Calu3 (cell line): ENCODE measurements around the gene ZBTB16. TPM values are rescaled to one million over a fixed set of nuclear protein-coding genes. Genes with fewer than 3 reads are reported as not detected.
A peak's percentile ranks its signal among the peaks of the same experiment; 100 is the strongest.

Experiments used
- BruUV-seq: library from RNA; stranded (reverse); fragments of 400-500 nt; replicated peaks from 2 replicates; lab custom pipeline; 2021; lab: Mats Ljungman, UMichigan
- CTCF ChIA-PET: fragments of 300-600 bp; sonication (Branson Sonifier 250); formaldehyde crosslinking; loops from one replicate; lab custom pipeline; 2022; ENCODE audit warnings: antibody characterized with exemption; lab: Charles Lee
- DNase-seq: peaks from one replicate; pipeline ENCODE4 v3.0.0; 2022
- H3K27ac Mint-ChIP-seq: one replicate; pipeline ENCODE4 v1.8.0; 2022; ENCODE audit warnings: mixed read lengths; ENCODE audit not compliant: unreplicated experiment
- H3K27me3 Mint-ChIP-seq: one replicate; pipeline ENCODE4 v1.8.0; 2022; ENCODE audit warnings: mixed read lengths; ENCODE audit not compliant: unreplicated experiment
- H3K36me3 Mint-ChIP-seq: one replicate; pipeline ENCODE4 v1.8.0; 2022; ENCODE audit warnings: mild to moderate bottlenecking, moderate library complexity, mixed read lengths; ENCODE audit not compliant: insufficient read depth, unreplicated experiment
- H3K4me1 Mint-ChIP-seq: one replicate; pipeline ENCODE4 v1.8.0; 2022; ENCODE audit warnings: mild to moderate bottlenecking, low read depth, mixed read lengths; ENCODE audit not compliant: unreplicated experiment
- H3K4me3 Mint-ChIP-seq: one replicate; pipeline ENCODE4 v1.8.0; 2022; ENCODE audit warnings: mild to moderate bottlenecking, low read depth, moderate library complexity, mixed read lengths; ENCODE audit not compliant: unreplicated experiment
- H3K9me3 Mint-ChIP-seq: one replicate; pipeline ENCODE4 v1.8.0; 2022; ENCODE audit warnings: low read depth, mixed read lengths; ENCODE audit not compliant: unreplicated experiment
- CTCF ChIP-seq: fragments of 200-600 bp; IDR thresholded peaks from one replicate; pipeline ENCODE4 v1.8.0; 2022; ENCODE audit warnings: antibody characterized with exemption; ENCODE audit not compliant: unreplicated experiment
- intact Hi-C: fragments of 100-400 bp; cut with micrococcal nuclease; formaldehyde crosslinking; loops from one replicate; pipeline ENCODE4 v1.10.0; 2022; ENCODE audit not compliant: unreplicated experiment
- total RNA-seq: library from RNA; stranded (reverse); gene quantifications from 2 replicates; pipeline ENCODE4 v1.2.3, GENCODE V29; 2022

The ZBTB16 gene
- total RNA-seq, 1 experiment from 2014 or later: not detected

GRCh38 chr11:114060392-114061047 lies 1.0 kb downstream of the ZBTB16 start:
- CTCF ChIA-PET: no interaction called here
- TF ChIP-seq CTCF: no peak
- Mint-ChIP-seq H3K4me1 (no peaks in the 10 kb centered on the region), H3K27me3 (peaks cover 77% of the 10 kb centered on the region), H3K9me3 (no peaks in the 10 kb centered on the region), H3K36me3 (peaks cover 4% of the 10 kb centered on the region), H3K27ac (no peak overlapping the region), H3K4me3 (peak overlapping the region; percentile 62)
- intact Hi-C loops: no loop called here
- peak; percentile 13 for DNase-seq
- no TSS peak for BruUV-seq

- peaks cover 80% of the 10 kb centered on the region for H3K27me3 Mint-ChIP-seq
These were observed 1.7 kb downstream of the ZBTB16 start for GRCh38 chr11:114061048-114061680.

GRCh38 chr11:114061681-114062049 lies 2.2 kb downstream of the ZBTB16 start:
- no peak for DNase-seq
- Mint-ChIP-seq H3K27ac (no peak overlapping the region), H3K4me3 (peak overlapping the region; percentile 62), H3K9me3 (no peaks in the 10 kb centered on the region), H3K4me1 (no peaks in the 10 kb centered on the region), H3K27me3 (peaks cover 80% of the 10 kb centered on the region), H3K36me3 (peaks cover 4% of the 10 kb centered on the region)
- CTCF ChIA-PET: no interaction called here
- no peak for TF ChIP-seq CTCF
- no TSS peak for BruUV-seq
- intact Hi-C loops: no loop called here

More at GRCh38 chr11:114061048-114061680, 1.7 kb downstream of the ZBTB16 start:
- H3K4me1 Mint-ChIP-seq: no peaks in the 10 kb centered on the region
- no TSS peak for BruUV-seq
- H3K27ac Mint-ChIP-seq: no peak overlapping the region
- peaks cover 4% of the 10 kb centered on the region for H3K36me3 Mint-ChIP-seq
- CTCF ChIA-PET: no interaction called here
- DNase-seq: no peak
- intact Hi-C loops: no loop called here
- no peak for TF ChIP-seq CTCF
- peak overlapping the region; percentile 62 for H3K4me3 Mint-ChIP-seq
- H3K9me3 Mint-ChIP-seq: no peaks in the 10 kb centered on the region

- Mint-ChIP-seq H3K4me1 (no peaks in the 10 kb centered on the region), H3K9me3 (no peaks in the 10 kb centered on the region), H3K4me3 (no peak overlapping the region), H3K27me3 (peaks cover 80% of the 10 kb centered on the region), H3K36me3 (peaks cover 4% of the 10 kb centered on the region), H3K27ac (no peak overlapping the region)
- TF ChIP-seq CTCF: no peak
- intact Hi-C loops: no loop called here
- DNase-seq: no peak
- CTCF ChIA-PET: no interaction called here
- no TSS peak for BruUV-seq
These were observed 2.8 kb downstream of the ZBTB16 start for GRCh38 chr11:114062272-114062671.
